Loucy (cell line): ENCODE data around the gene GLG1.
"Not testable (repeated sequence)": the region's sequence is repeated elsewhere in the genome, so short reads cannot be mapped to it uniquely, and the experiment has no call there.

Experiments used
- H2AFZ ChIP-seq: fragments of 200-600 bp; sonication (generic); 2 replicates; pipeline ENCODE4 v1.6.0; 2016; ENCODE audit warnings: antibody characterized with exemption, mild to moderate bottlenecking, low read length, moderate library complexity
- H3F3A ChIP-seq: fragments of 200-600 bp; 2 replicates; pipeline ENCODE4 v1.6.0; 2016; ENCODE audit warnings: antibody characterized with exemption, low read depth, mild to moderate bottlenecking
- H3K27me3 ChIP-seq: fragments of 200-600 bp; sonication (generic); 2 replicates; pipeline ENCODE4 v1.6.1; 2014; ENCODE audit warnings: low read length, mild to moderate bottlenecking; ENCODE audit not compliant: insufficient read depth, poor library complexity, severe bottlenecking
- H3K36me3 ChIP-seq: fragments of 200-600 bp; sonication (generic); 2 replicates; pipeline ENCODE4 v1.6.1; 2016; ENCODE audit warnings: low read length; ENCODE audit not compliant: insufficient read depth
- H3K4me1 ChIP-seq: fragments of 200-600 bp; sonication (generic); 2 replicates; pipeline ENCODE4 v1.5.1; 2014; ENCODE audit warnings: low read length, mild to moderate bottlenecking; ENCODE audit not compliant: insufficient read depth, poor library complexity, severe bottlenecking
- H3K4me2 ChIP-seq: fragments of 200-600 bp; sonication (generic); 2 replicates; pipeline ENCODE4 v1.6.0; 2014; ENCODE audit warnings: antibody characterized with exemption, low read length, low read depth, mild to moderate bottlenecking; ENCODE audit not compliant: poor library complexity, severe bottlenecking
- H3K4me3 ChIP-seq: fragments of 200-600 bp; sonication (generic); 2 replicates; pipeline ENCODE4 v1.5.1; 2014; ENCODE audit warnings: low read length, mild to moderate bottlenecking, mixed read lengths; ENCODE audit not compliant: poor library complexity, severe bottlenecking
- H3K79me2 ChIP-seq: fragments of 200-600 bp; sonication (generic); 2 replicates; pipeline ENCODE4 v1.6.1; 2014; ENCODE audit warnings: low read length; ENCODE audit not compliant: insufficient read depth
- H3K9ac ChIP-seq: fragments of 200-600 bp; sonication (generic); 2 replicates; pipeline ENCODE4 v1.6.0; 2014; ENCODE audit warnings: mild to moderate bottlenecking, low read depth, low read length, moderate library complexity; ENCODE audit not compliant: poor library complexity, severe bottlenecking
- H3K9me2 ChIP-seq: fragments of 200-600 bp; sonication (generic); replicated peaks from 2 replicates; pipeline ENCODE4 v1.6.1; 2016; ENCODE audit warnings: low read depth, low read length, mixed read lengths
- H3K9me3 ChIP-seq: fragments of 200-600 bp; sonication (generic); 2 replicates; pipeline ENCODE4 v1.6.1; 2014; ENCODE audit warnings: mild to moderate bottlenecking, antibody characterized with exemption, low read length, low read depth; ENCODE audit not compliant: insufficient read depth
- H4K20me1 ChIP-seq: fragments of 200-600 bp; sonication (generic); 2 replicates; pipeline ENCODE4 v1.6.0; 2014; ENCODE audit warnings: antibody characterized with exemption, low read length, mild to moderate bottlenecking; ENCODE audit not compliant: insufficient read depth, poor library complexity, severe bottlenecking
- EZH2phosphoT487 ChIP-seq: fragments of 200-600 bp; IDR thresholded peaks from 2 replicates; pipeline ENCODE4 v1.6.1; 2018; ENCODE audit warnings: antibody characterized with exemption, mild to moderate bottlenecking, moderate library complexity, borderline replicate concordance
- TF ChIP-seq, protein P1 (sequence below): fragments of 200-600 bp; sonication (generic); conservative IDR thresholded peaks from 2 replicates; pipeline ENCODE4 v1.5.1; 2014; ENCODE audit warnings: mild to moderate bottlenecking, antibody characterized with exemption, low read length

Gene GLG1

GRCh38 chr16:74447578-74447977 lies 159.3 kb downstream of the GLG1 start:
- TF ChIP-seq, protein P1, sequence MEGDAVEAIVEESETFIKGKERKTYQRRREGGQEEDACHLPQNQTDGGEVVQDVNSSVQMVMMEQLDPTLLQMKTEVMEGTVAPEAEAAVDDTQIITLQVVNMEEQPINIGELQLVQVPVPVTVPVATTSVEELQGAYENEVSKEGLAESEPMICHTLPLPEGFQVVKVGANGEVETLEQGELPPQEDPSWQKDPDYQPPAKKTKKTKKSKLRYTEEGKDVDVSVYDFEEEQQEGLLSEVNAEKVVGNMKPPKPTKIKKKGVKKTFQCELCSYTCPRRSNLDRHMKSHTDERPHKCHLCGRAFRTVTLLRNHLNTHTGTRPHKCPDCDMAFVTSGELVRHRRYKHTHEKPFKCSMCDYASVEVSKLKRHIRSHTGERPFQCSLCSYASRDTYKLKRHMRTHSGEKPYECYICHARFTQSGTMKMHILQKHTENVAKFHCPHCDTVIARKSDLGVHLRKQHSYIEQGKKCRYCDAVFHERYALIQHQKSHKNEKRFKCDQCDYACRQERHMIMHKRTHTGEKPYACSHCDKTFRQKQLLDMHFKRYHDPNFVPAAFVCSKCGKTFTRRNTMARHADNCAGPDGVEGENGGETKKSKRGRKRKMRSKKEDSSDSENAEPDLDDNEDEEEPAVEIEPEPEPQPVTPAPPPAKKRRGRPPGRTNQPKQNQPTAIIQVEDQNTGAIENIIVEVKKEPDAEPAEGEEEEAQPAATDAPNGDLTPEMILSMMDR = no peak
- no peak for TF ChIP-seq EZH2phosphoT487
- Histone ChIP-seq H4K20me1 (no peaks in the 10 kb centered on the region), H3F3A (no peaks in the 10 kb centered on the region), H3K9ac (no peak overlapping the region), H3K9me2 (no peaks in the 10 kb centered on the region), H3K4me3 (no peak overlapping the region), H3K27me3 (peaks cover 4% of the 10 kb centered on the region), H3K4me1 (no peaks in the 10 kb centered on the region), H3K36me3 (peaks cover 9% of the 10 kb centered on the region; the same call in 1 of the 2 replicates), H3K9me3 (no peaks in the 10 kb centered on the region), H2AFZ (no peak overlapping the region), H3K4me2 (no peak overlapping the region), H3K79me2 (no peaks in the 10 kb centered on the region)

DNA sequence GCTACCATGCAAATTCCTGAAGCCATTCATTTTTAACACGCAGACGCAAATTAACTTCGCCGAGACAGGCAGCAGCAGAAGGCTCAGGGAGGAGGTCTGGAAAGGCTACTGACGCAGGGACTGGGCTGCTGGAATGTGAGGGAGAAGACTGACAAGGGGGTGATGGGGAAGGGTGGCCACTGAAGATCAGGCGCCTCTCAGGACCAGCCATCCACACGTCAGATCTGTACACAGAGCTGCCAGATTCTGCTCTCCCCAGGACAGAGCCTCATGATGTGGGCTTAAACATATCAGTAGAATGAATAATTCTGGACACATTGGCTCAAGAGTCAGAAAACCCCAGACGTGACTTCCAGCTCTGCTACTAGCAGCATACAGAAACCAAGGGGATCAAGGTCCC lies 160.0 kb downstream of the GLG1 start:
- no peaks in the 10 kb centered on the region for H3K9me3 ChIP-seq
- H3K4me1 ChIP-seq = no peaks in the 10 kb centered on the region
- H4K20me1 ChIP-seq = no peaks in the 10 kb centered on the region
- H3F3A ChIP-seq = no peaks in the 10 kb centered on the region
- H3K36me3 ChIP-seq = peaks cover 3% of the 10 kb centered on the region; the same call in 1 of the 2 replicates
- H3K9ac ChIP-seq = no peak overlapping the region
- no peak overlapping the region for H3K4me3 ChIP-seq
- no peak overlapping the region for H3K4me2 ChIP-seq
- H3K9me2 ChIP-seq = no peaks in the 10 kb centered on the region
- H3K27me3 ChIP-seq = peaks cover 10% of the 10 kb centered on the region
- no peaks in the 10 kb centered on the region for H3K79me2 ChIP-seq
- no peak overlapping the region for H2AFZ ChIP-seq
- TF ChIP-seq, protein P1 = no peak
- TF ChIP-seq EZH2phosphoT487 = no peak

DNA sequence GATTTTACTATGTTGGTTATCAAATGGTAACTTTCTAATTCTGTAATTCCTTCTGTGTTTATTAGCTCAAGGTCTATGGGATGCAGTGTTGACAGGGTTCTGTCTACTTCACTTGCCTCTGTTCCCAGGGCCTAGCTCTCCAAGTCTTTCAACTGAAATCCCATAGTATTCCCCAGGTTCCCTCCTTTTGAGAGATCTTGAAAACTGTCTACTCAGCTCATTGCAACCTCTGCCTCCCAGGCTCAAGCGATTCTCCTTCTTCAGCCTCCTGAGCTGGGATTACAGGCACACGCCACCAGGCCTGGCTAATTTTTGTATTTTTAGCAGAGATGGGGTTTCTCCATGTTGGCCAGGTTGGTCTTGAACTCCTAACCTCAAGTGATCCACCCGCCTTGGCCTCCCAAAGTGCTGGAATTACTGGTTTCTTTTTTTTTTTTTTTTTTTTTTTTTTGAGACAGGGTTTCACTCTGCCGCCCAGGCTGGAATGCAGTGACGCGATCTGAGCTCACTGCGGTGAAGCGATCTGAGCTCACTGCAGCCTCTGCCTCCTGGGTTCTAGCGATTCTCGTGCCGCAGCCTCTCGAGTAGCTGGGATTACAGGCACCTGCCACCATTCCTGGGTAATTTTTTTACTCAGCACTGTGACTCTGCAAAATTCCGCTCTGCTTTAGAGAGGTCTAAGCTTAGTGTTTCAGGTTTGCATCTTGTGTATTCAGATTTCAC lies 163.1 kb downstream of the GLG1 start:
- not testable (repeated sequence) for H3F3A ChIP-seq, H3K4me2 ChIP-seq, H3K9me2 ChIP-seq, H3K4me3 ChIP-seq, H3K9me3 ChIP-seq, H4K20me1 ChIP-seq, H3K79me2 ChIP-seq, H3K9ac ChIP-seq, H3K4me1 ChIP-seq, H3K36me3 ChIP-seq, H2AFZ ChIP-seq
- peaks cover 36% of the 10 kb centered on the region for H3K27me3 ChIP-seq

- H3K9me3 ChIP-seq = no peaks in the 10 kb centered on the region
- no peak overlapping the region for H3K9ac ChIP-seq
- H3K36me3 ChIP-seq = no peaks in the 10 kb centered on the region
- TF ChIP-seq, protein P1 = no peak
- TF ChIP-seq EZH2phosphoT487 = no peak
- no peaks in the 10 kb centered on the region for H3F3A ChIP-seq
- H4K20me1 ChIP-seq = no peaks in the 10 kb centered on the region
- peaks cover 68% of the 10 kb centered on the region for H3K27me3 ChIP-seq
- H3K9me2 ChIP-seq = no peaks in the 10 kb centered on the region
- H3K79me2 ChIP-seq = no peaks in the 10 kb centered on the region
- no peak overlapping the region for H2AFZ ChIP-seq
- H3K4me2 ChIP-seq = no peak overlapping the region
- H3K4me1 ChIP-seq = peaks cover 11% of the 10 kb centered on the region
- no peak overlapping the region for H3K4me3 ChIP-seq
Measured at GRCh38 chr16:74439685-74440084, 167.2 kb downstream of the GLG1 start.
